NCI-H748 treated with DMSO at 0.1 percent for 48 hours (cell line): ENCODE measurements around the gene OR6J1.
A peak's percentile ranks its signal among the peaks of the same experiment; 100 is the strongest.
"Not testable (repeated sequence)": the region's sequence is repeated elsewhere in the genome, so short reads cannot be mapped to it uniquely, and the experiment has no call there.

Experiments used
- DNase-seq: peaks from one replicate; lab custom pipeline; 2025; lab: John Stamatoyannopoulos, UW

The OR6J1 gene

DNA sequence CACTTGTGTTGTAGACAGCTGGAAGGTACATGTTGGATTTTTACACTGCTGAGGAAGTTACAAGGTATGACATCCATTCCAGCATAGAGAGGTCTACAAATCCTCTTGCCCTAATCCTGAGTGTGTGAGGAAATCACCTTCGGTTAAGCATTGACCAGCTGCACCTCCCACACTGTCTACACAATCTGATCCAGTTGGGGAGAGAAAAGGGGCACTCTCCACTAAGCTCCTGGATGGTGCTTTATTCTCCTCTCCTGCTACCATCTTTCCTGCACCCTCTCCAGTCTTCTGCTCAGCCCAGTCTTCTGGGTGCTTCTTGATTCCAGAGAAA is at the start of gene OR6J1:
Gene OR6J1, minus strand, starts transcription at position 48 of the 331 bp plus-strand sequence. CDS start 9,541 bp downstream, outside the sequence.
- no peak for DNase-seq

GRCh38 chr14:22692194-22692593 is 48.0 kb upstream of the OR6J1 start:
- no peak for DNase-seq

GRCh38 chr14:22691171-22691570 is 47.0 kb upstream of the OR6J1 start:
- DNase-seq, result no peak

- no peak for DNase-seq
Measured at GRCh38 chr14:22689199-22689598, 45.0 kb upstream of the OR6J1 start.

- DNase-seq, result not testable (repeated sequence)
Measured at GRCh38 chr14:22687969-22688368, 43.8 kb upstream of the OR6J1 start.

- DNase-seq, result not testable (repeated sequence)
Measured at GRCh38 chr14:22686176-22686611, 42.0 kb upstream of the OR6J1 start.

DNA sequence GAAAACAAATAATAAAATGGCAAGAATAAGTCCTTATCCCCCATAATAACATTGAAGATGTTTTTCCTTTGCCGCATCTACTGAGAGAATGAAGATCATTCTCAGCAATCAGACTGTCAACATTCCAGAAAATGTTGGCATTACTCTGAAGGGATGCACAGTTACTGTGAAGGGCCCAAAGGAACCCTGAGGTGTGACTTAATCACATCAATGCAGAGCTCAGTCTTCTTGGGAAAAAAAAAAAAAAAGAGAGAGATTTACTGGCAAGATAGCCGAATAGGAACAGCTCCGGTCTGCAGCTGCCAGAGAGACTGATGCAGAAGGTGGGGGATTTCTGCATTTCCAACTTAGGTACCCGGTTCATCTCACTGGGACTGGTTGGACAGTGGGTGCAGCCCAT is 41.3 kb upstream of the OR6J1 start:
- DNase-seq, result no peak

DNA sequence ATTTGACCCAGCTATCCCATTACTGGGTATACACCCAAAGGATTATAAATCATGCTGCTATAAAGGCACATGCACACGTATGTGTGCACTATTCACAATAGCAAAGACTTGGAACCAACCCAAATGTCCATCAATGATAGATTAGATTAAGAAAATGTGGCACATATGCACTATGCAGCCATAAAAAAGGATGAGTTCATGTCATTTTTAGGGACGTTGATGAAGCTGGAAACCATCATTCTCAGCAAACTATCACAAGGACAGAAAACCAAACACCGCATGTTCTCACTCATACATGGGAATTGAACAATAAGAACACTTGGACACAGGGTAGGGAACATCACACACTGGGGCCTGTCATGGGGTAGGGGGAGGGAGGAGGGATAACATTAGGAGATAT is 39.3 kb upstream of the OR6J1 start:
- DNase-seq, result not testable (repeated sequence)

- no peak for DNase-seq
Measured at GRCh38 chr14:22678221-22678620, 34.1 kb upstream of the OR6J1 start.

- not testable (repeated sequence) for DNase-seq
Measured at GRCh38 chr14:22677551-22677950, 33.4 kb upstream of the OR6J1 start.

DNA sequence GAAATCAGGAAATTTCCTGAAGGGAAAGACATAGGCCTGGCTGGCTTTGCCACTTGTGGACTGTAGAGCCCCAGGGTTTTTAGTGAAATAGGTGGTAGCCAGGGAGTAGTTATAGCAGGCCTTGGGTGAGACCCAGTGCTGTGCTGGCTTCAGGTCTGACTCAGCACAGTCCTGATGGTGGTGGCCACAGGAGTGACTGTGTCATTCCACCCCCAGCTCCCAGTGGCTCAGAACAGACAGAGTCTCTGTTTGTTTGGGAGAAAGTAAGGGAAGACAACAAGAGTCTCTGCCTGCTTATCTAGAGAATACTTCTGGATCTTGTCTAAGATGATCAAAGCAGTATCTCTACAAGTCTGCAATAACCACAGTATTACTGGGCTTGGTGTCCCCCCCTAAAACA is 27.5 kb upstream of the OR6J1 start:
- DNase-seq, result no peak

DNA sequence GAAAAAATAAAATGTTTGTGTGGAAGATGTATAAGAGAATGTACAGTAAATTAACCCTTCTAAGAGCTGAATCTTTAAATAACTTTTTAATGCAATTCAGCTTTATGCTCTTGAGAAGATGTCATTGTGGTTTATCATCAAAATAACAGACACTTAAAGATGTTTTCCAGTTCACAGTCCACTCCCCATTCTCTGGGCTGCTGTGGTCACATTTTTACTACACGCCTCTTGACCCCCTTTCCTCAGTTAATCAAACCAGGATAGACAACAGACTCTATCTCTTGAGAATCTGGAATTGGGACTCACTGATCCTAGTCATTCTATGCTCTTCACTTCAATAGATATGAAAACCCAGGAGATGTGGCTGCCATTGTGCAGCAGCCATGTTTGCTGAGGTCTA is 24.7 kb upstream of the OR6J1 start:
- DNase-seq, result no peak

GRCh38 chr14:22668417-22668816 is 24.3 kb upstream of the OR6J1 start:
- no peak for DNase-seq

GRCh38 chr14:22667881-22668280 is 23.7 kb upstream of the OR6J1 start:
- no peak for DNase-seq

GRCh38 chr14:22666203-22666893 is 22.2 kb upstream of the OR6J1 start:
- no peak for DNase-seq

DNA sequence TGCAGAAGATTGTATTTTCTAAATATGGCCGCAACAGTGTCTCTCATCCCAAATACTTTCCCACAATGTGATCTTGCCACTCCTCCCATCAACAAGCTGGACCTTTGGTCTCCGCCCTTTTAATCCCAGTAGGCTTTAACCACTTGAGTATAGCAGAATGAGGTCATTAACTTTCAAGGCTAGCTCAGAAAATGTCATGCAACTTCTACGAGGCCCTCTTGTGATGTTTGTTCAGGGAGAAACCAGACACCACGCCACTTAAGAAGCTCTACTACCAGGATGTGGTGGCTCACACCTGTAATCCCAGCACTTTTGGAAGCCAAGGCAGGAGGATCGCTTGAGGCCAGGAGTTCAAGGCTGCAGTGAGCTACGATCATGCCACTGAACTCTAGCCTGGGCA is 20.1 kb upstream of the OR6J1 start:
- no peak for DNase-seq

DNA sequence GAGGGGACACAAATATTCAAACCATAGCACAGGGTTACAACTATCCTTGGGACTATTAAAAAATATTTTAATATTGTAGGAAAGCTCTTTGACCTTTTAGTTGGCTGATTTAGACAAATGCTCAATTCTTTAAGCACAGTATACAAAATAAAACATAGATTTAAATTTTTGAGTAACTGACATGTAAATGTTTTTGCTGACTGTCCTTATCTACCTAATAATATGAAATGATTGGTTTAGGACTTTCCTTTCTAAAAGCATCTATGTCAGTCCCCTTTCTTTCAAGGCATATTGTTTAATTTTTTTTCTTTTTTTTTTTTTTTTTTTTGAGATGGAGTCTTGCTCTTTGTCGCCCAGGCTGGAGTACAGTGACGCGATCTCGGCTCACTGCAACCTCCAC is 16.5 kb upstream of the OR6J1 start:
- DNase-seq, result no peak

DNA sequence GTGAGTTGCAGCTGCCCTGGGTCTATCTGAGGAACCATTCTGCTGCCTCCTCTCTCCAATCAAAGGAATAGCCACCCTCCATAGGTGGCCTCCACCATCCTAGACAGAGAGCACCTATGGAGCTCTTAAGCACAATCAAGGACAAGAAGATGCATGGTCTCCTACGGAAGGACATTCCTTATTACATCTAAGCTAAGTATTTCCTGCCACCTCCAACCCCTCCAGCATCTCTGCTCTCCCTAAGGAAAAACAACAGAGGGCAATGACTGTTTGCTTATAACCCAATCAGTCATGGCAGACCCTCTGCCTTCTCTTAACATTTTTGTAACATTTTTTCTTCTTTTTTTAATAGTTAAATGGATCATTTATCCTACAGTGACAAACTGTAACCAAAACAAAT is 14.8 kb upstream of the OR6J1 start:
- DNase-seq, result no peak

DNA sequence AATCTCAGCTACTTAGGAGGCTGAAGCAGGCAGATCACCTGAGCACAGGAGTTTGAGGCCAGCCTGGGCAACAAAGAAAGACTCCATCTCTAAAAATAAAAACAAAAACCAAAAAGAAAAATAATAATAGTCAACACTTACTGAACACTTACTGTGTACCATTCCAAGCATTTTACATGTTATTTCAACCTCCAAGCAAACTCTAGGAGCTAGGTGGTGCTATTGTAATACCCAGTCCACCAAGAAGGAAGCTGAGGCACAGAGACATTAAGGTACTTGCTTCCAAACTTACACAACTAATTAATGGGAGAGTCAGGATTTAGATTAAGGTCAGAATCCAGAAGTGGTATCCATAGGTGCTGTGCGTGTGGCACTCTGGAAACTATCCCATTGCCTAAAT is 13.7 kb upstream of the OR6J1 start:
- DNase-seq, result peak; percentile 9

GRCh38 chr14:22656945-22657731 is 13.0 kb upstream of the OR6J1 start:
- DNase-seq, result no peak

DNA sequence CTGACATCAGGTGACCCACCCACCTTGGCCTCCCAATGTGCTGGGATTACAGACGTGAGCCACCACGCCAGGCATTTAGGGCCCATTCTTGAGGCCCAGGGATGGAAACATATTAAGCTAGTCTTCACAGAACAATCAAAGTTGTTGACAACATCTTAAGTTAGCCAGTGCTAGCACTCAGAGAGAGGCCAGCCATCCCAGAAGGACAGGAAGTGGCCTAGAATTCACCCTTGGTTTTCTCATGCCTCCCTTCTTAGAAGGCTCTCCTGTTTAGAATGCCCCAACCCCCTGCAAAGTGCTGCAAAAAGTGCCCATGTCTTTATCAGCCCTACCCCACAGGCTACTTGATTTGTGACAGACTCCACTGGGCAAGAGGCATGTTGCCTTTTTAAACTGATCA is 12.1 kb upstream of the OR6J1 start:
- DNase-seq, result no peak

GRCh38 chr14:22653012-22653621 is 9.0 kb upstream of the OR6J1 start:
- DNase-seq, result peak; percentile 11

- no peak for DNase-seq
Measured at GRCh38 chr14:22651586-22651985, 7.4 kb upstream of the OR6J1 start.
